Activated effector memory CD4-positive, alpha-beta T cell treated with anti-CD3 and anti-CD28 coated beads, Interleukin-2, amount 50 U/mL, for 16 hours (primary cell): ENCODE measurements around the gene KIF9.
"Not testable (repeated sequence)": the region's sequence is repeated elsewhere in the genome, so short reads cannot be mapped to it uniquely, and the experiment has no call there.

Experiments
- DNase-seq: peaks from one replicate; pipeline ENCODE4 v3.0.0-alpha.2; 2020

The KIF9 gene

GRCh38 chr3:47291754-47292420 lies 9.3 kb upstream of the KIF9 start:
- DNase-seq, result not testable (repeated sequence)

- DNase-seq, result no peak
These were observed 8.7 kb upstream of the KIF9 start for GRCh38 chr3:47291158-47291753.

GRCh38 chr3:47288966-47289910 lies 6.6 kb upstream of the KIF9 start:
- no peak for DNase-seq

GRCh38 chr3:47283591-47284364 lies 1.2 kb upstream of the KIF9 start:
- DNase-seq, result peak; percentile 74

GRCh38 chr3:47283193-47283537 lies 566 bp upstream of the KIF9 start:
- peak; percentile 76 for DNase-seq

- no peak for DNase-seq
These were observed 2.1 kb downstream of the KIF9 start for GRCh38 chr3:47280519-47280918.

GRCh38 chr3:47276558-47276957 lies 6.0 kb downstream of the KIF9 start:
- DNase-seq, result no peak

- DNase-seq, result no peak
These were observed 7.9 kb downstream of the KIF9 start for GRCh38 chr3:47274652-47275051.

- DNase-seq, result peak; percentile 36
These were observed 9.0 kb downstream of the KIF9 start for GRCh38 chr3:47273564-47273963.

GRCh38 chr3:47270526-47270925 lies 12.1 kb downstream of the KIF9 start:
- DNase-seq, result peak; percentile 17

- DNase-seq, result no peak
These were observed 15.1 kb downstream of the KIF9 start for GRCh38 chr3:47267490-47267824.

GRCh38 chr3:47266709-47267489 lies 15.7 kb downstream of the KIF9 start:
- DNase-seq, result peak; percentile 78

GRCh38 chr3:47265725-47266428 lies 16.7 kb downstream of the KIF9 start:
- peak; percentile 34 for DNase-seq

- peak; percentile 27 for DNase-seq
These were observed 17.6 kb downstream of the KIF9 start for GRCh38 chr3:47265008-47265407.

- no peak for DNase-seq
These were observed 21.3 kb downstream of the KIF9 start for GRCh38 chr3:47261301-47261700.

- no peak for DNase-seq
These were observed 22.0 kb downstream of the KIF9 start for GRCh38 chr3:47260605-47261004.

GRCh38 chr3:47259114-47259513 lies 23.5 kb downstream of the KIF9 start:
- DNase-seq, result no peak

- DNase-seq, result not testable (repeated sequence)
These were observed 26.3 kb downstream of the KIF9 start for GRCh38 chr3:47256331-47256730.

- DNase-seq, result no peak
These were observed 30.9 kb downstream of the KIF9 start for GRCh38 chr3:47251689-47252088.

- DNase-seq, result not testable (repeated sequence)
These were observed 31.5 kb downstream of the KIF9 start for GRCh38 chr3:47251085-47251484.

GRCh38 chr3:47250309-47251060 lies 32.1 kb downstream of the KIF9 start:
- no peak for DNase-seq
